Psoas muscle (tissue), 8 donors: Measurements from ENCODE around the gene TRHDE. TPM values are rescaled to one million over a fixed set of nuclear protein-coding genes. Genes with fewer than 3 reads are reported as not detected.

Experiments
- ATAC-seq, 4 donors: fragments of 200-7000 bp; cut with Tn5 transposase; one replicate each; pipeline ENCODE4 v1.9.1; 2020; ENCODE audit warnings: moderate library complexity in 3 of 4, mild to moderate bottlenecking in 2 of 4
- DNase-seq, 2 donors: peaks; one replicate each; pipeline ENCODE4 v3.0.0-alpha.2; 2020
- H3K27ac ChIP-seq: fragments of 200-600 bp; one replicate; pipeline ENCODE4 v1.8.0; 2022
- H3K27me3 ChIP-seq, 3 donors: fragments of 200-600 bp in 1 of 3; one replicate each; pipeline versions ENCODE4 v1.6.1 to v1.8.0; 2013 to 2022; ENCODE audit warnings: low read length in 2 of 3, mild to moderate bottlenecking in 2 of 3, moderate library complexity in 1 of 3; ENCODE audit not compliant: insufficient read depth in 3 of 3
- H3K36me3 ChIP-seq, 2 donors: fragments of 200-600 bp in 1 of 2; one replicate each; pipeline versions ENCODE4 v1.6.1 to v1.8.0; 2013 to 2022; ENCODE audit warnings: low read depth in 1 of 2, mild to moderate bottlenecking in 1 of 2, moderate library complexity in 1 of 2; ENCODE audit not compliant: insufficient read depth in 1 of 2
- H3K4me1 ChIP-seq: fragments of 200-600 bp; one replicate; pipeline ENCODE4 v1.8.0; 2022
- H3K4me3 ChIP-seq: fragments of 200-600 bp; one replicate; pipeline ENCODE4 v1.8.0; 2022; ENCODE audit warnings: mild to moderate bottlenecking
- H3K9me3 ChIP-seq: fragments of 200-600 bp; one replicate; pipeline ENCODE4 v1.8.0; 2022
- CTCF ChIP-seq: fragments of 200-600 bp; IDR thresholded peaks from one replicate; pipeline ENCODE4 v1.8.0; 2022; ENCODE audit warnings: antibody characterized with exemption
- WGBS, 3 donors: extraction: QIAGEN DNeasy Blood & Tissue Kit; methylation state at CpG; one replicate each; pipeline versions ENCODE4 v1.1.6 to v1.1.7; 2013; 5-methylcytosine and 5-hydroxymethylcytosine counted together
- intact Hi-C, 2 donors: fragments of 100-400 bp; cut with DNase I; formaldehyde crosslinking; loops; one replicate each; pipeline versions ENCODE4 v1.11.0 to v1.14.2; 2022
- polyA plus RNA-seq, 3 donors: library from polyadenylated mRNA; stranded (reverse); fragments of 200-250 nt; gene quantifications; one replicate each; pipeline ENCODE4 v1.2.3, GENCODE V29; 2013
- total RNA-seq, 4 donors: library from RNA; stranded (reverse); fragmentation: NEBNext Ultra II Directional in 2 of 4; extraction: Animal tissue kit (Norgen Biotek cat#: 25700) in 2 of 4; gene quantifications; one replicate each; pipeline versions ENCODE4 v1.2.1 to v1.2.4, GENCODE V29; 2021 to 2023
- donor health status: healthy with polysubstance abuse.
- donor health status: DM: no; HTN: no; CAD: no; lungs with moderate emphysema.
- donor health status: Bipolar disorder and iron deficiency.
- donor health status: healthy.
- donor health status: DM: yes; HTN: yes; CAD: no.
- donor health status: DM: no; HTN: no; CAD: no.
- donor health status: DM: no; HTN: no; CAD: no.
- donor health status: DM: yes; HTN: yes; CAD: no.

The TRHDE gene
- total and polyA plus RNA-seq, 7 donors, result 0.08 to 1.7 (median 0.60) TPM

- Histone ChIP-seq H3K9me3 (no peaks in the 10 kb centered on the region), H3K4me3 (no peak overlapping the region), H3K27me3 (no peaks in the 10 kb centered on the region), H3K36me3 (no peaks in the 10 kb centered on the region), H3K4me1 (no peaks in the 10 kb centered on the region), H3K27ac (no peak overlapping the region)
- DNase-seq, result no peak
- 76 to 85% (median 77%) methylated on average over 7 to 8 of the region's 8 CpGs for WGBS, 3 donors
- ATAC-seq, result no peak
- intact Hi-C loops, result no loop called here
- no peak for TF ChIP-seq CTCF
Measured at GRCh38 chr12:72295101-72295500, 22.9 kb downstream of the TRHDE start.

GRCh38 chr12:72295744-72296143 lies 23.6 kb downstream of the TRHDE start:
- Histone ChIP-seq H3K4me3 (no peak overlapping the region), H3K4me1 (no peaks in the 10 kb centered on the region), H3K27ac (no peak overlapping the region), H3K36me3 (no peaks in the 10 kb centered on the region), H3K9me3 (no peaks in the 10 kb centered on the region), H3K27me3 (no peaks in the 10 kb centered on the region)
- ATAC-seq, result no peak
- DNase-seq, result no peak
- no peak for TF ChIP-seq CTCF
- intact Hi-C loops, result no loop called here
- WGBS, 3 donors, result 75 to 83% (median 75%) methylated on average over 2 of the region's 2 CpGs

GRCh38 chr12:72296389-72296788 lies 24.2 kb downstream of the TRHDE start:
- H3K4me1 ChIP-seq, result no peaks in the 10 kb centered on the region
- intact Hi-C loops, result no loop called here
- H3K4me3 ChIP-seq, result no peak overlapping the region
- no peak for ATAC-seq
- WGBS, 3 donors, result 68 to 71% (median 70%) methylated on average over 2 of the region's 2 CpGs
- no peak for DNase-seq
- no peaks in the 10 kb centered on the region for H3K9me3 ChIP-seq
- H3K27ac ChIP-seq, result no peak overlapping the region
- no peaks in the 10 kb centered on the region for H3K36me3 ChIP-seq
- TF ChIP-seq CTCF, result no peak
- H3K27me3 ChIP-seq, result no peaks in the 10 kb centered on the region

- Histone ChIP-seq H3K36me3 (no peaks in the 10 kb centered on the region), H3K9me3 (no peaks in the 10 kb centered on the region), H3K27me3 (no peaks in the 10 kb centered on the region), H3K27ac (no peak overlapping the region), H3K4me3 (no peak overlapping the region), H3K4me1 (no peaks in the 10 kb centered on the region)
- ATAC-seq (no peak), DNase-seq (no peak)
- WGBS, 3 donors, result 60 to 82% (median 64%) methylated on average over 3 of the region's 3 CpGs
- intact Hi-C loops, result no loop called here
- TF ChIP-seq CTCF, result no peak
Measured at GRCh38 chr12:72297666-72298065, 25.5 kb downstream of the TRHDE start.

- no peak for TF ChIP-seq CTCF
- 74 to 76% (median 76%) methylated on average over 3 of the region's 3 CpGs for WGBS, 3 donors
- DNase-seq, result no peak
- intact Hi-C loops, result no loop called here
- Histone ChIP-seq H3K36me3 (no peaks in the 10 kb centered on the region), H3K4me1 (no peaks in the 10 kb centered on the region), H3K4me3 (no peak overlapping the region), H3K9me3 (no peaks in the 10 kb centered on the region), H3K27ac (no peak overlapping the region), H3K27me3 (no peaks in the 10 kb centered on the region)
- no peak for ATAC-seq
Measured at GRCh38 chr12:72300728-72301127, 28.6 kb downstream of the TRHDE start.
